Body of pancreas (tissue), 4 donors: ENCODE data around the gene ACER2. TPM values are rescaled to one million over a fixed set of nuclear protein-coding genes. Genes with fewer than 3 reads are reported as not detected.
"Not testable (repeated sequence)": the region's sequence is repeated elsewhere in the genome, so short reads cannot be mapped to it uniquely, and the experiment has no call there.

Experiments used
- ATAC-seq: fragments of 150-250 bp; one replicate; pipeline ENCODE4 v1.9.1; 2016
- DNase-seq, 4 donors: peaks; one replicate each; pipeline ENCODE4 v3.0.0-alpha.2; 2019
- H3K27ac ChIP-seq, 4 donors: fragments of 200-600 bp; sonication (generic); 1 replicate in 3 of 4; 2 replicates in 1 of 4; pipeline versions ENCODE4 v1.5.1 to v1.6.1; 2016 to 2019; ENCODE audit warnings: mild to moderate bottlenecking in 1 of 4, mixed read lengths in 1 of 4, moderate library complexity in 1 of 4
- H3K27me3 ChIP-seq, 2 donors: fragments of 200-600 bp; sonication (generic); one replicate each; pipeline ENCODE4 v1.6.0; 2016; ENCODE audit warnings: mild to moderate bottlenecking in 1 of 2
- H3K36me3 ChIP-seq, 2 donors: fragments of 200-600 bp; sonication (generic); replicated peaks in 1 of 2; 2 replicates each; pipeline ENCODE4 v1.5.1; 2016; ENCODE audit warnings: low read depth in 2 of 2; ENCODE audit not compliant: insufficient read depth in 1 of 2
- H3K4me1 ChIP-seq: fragments of 200-600 bp; sonication (generic); one replicate; pipeline ENCODE4 v1.6.0; 2016
- H3K4me3 ChIP-seq, 2 donors: fragments of 200-600 bp; sonication (generic); 1 replicate in 1 of 2; 2 replicates in 1 of 2; pipeline ENCODE4 v1.5.1; 2016 to 2019
- H3K9me3 ChIP-seq, 3 donors: fragments of 200-600 bp; sonication (generic); 1 replicate in 2 of 3; 2 replicates in 1 of 3; pipeline ENCODE4 v1.5.1; 2016
- POLR2A ChIP-seq, 3 donors: fragments of 450-650 bp; IDR thresholded peaks; one replicate each; pipeline ENCODE4 v1.6.1; 2016; ENCODE audit warnings: antibody characterized with exemption in 3 of 3, mild to moderate bottlenecking in 2 of 3
- WGBS, 2 donors: methylation state at CpG; one replicate each; pipeline ENCODE4 v1.1.5; 2017; 5-methylcytosine and 5-hydroxymethylcytosine counted together
- intact Hi-C: fragments of 100-400 bp; cut with DNase I; formaldehyde crosslinking; loops from one replicate; pipeline ENCODE4 v1.15.1; 2023
- total RNA-seq, 2 donors: library from RNA; depleted of rRNA; stranded (reverse); fragments of >200 nt; gene quantifications; one replicate each; pipeline ENCODE4 v1.1.0, GENCODE V29; 2016
- TF ChIP-seq, protein P1 (sequence below), 7 experiments: fragments of 450-650 bp in 4 of 7; fragments of 200-600 bp in 3 of 7; sonication (generic) in 3 of 7; IDR thresholded peaks; one replicate each; pipeline ENCODE4 v1.5.1; 2016 to 2019; ENCODE audit warnings: antibody characterized with exemption in 7 of 7

Gene ACER2
- total RNA-seq, 2 donors from 2014 or later: 5.3 to 8.0 TPM

DNA sequence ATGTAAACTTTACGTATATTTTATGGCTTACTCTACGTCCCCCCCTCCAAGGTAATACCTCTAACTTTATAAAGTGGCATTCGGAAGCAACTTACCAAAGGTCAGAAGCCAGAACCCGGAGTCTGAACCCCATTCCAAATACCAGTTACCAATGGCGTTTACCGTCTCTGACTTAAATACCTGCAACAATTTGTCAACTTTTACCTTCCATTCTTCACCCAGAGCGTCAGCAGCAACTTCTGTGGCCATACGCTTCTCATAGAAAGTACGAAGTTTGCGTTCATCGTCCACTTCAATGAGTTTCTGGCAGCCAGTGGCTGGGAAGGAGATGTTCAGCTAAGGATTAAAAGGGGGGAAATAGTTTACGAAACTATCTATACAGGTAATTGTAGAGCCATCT, 29.5 kb upstream of the ACER2 start:
- Histone ChIP-seq H3K4me3 (peak overlapping the region; percentile 52 to 64), H3K27ac (peak overlapping the region; percentile 90 to 97 (median 93)), H3K9me3 (no peaks in the 10 kb centered on the region), H3K4me1 (peaks cover 32% of the 10 kb centered on the region), H3K36me3 (peaks cover 17 to 19% of the 10 kb centered on the region in 2 donors), H3K27me3 (no peaks in the 10 kb centered on the region)
- ATAC-seq (no peak), DNase-seq (no peak)
- TF ChIP-seq, protein P1, sequence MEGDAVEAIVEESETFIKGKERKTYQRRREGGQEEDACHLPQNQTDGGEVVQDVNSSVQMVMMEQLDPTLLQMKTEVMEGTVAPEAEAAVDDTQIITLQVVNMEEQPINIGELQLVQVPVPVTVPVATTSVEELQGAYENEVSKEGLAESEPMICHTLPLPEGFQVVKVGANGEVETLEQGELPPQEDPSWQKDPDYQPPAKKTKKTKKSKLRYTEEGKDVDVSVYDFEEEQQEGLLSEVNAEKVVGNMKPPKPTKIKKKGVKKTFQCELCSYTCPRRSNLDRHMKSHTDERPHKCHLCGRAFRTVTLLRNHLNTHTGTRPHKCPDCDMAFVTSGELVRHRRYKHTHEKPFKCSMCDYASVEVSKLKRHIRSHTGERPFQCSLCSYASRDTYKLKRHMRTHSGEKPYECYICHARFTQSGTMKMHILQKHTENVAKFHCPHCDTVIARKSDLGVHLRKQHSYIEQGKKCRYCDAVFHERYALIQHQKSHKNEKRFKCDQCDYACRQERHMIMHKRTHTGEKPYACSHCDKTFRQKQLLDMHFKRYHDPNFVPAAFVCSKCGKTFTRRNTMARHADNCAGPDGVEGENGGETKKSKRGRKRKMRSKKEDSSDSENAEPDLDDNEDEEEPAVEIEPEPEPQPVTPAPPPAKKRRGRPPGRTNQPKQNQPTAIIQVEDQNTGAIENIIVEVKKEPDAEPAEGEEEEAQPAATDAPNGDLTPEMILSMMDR (IDR thresholded peaks at IDR 0.05): no peak
- TF ChIP-seq POLR2A (IDR thresholded peaks at IDR 0.05): no peak
- 4% methylated on average over 12 of the region's 12 CpGs for WGBS, 2 donors
- intact Hi-C loops: no loop called here

DNA sequence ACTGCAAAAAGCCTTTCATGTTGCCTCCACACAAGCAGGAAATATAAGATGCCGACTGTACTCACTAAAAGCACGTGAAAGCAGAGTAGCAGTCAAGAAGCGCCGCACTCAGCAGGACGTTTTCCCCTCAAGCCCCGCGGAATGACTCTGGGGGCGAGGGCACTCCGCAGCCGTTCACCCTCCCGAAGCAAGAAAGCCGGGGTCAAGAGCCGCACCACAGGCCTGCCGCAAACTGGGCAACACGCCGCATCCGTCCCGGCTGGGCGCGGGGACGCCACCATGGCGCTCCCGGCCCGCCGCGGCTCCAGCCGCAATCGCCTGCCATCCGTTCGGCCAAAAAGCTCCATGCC, 29.1 kb upstream of the ACER2 start:
- DNase-seq (peak in 3 of 4 donors; percentile 35 to 41 (median 37)), ATAC-seq (peak; percentile 47)
- 0 to 1% methylated on average over 15 to 30 of the region's 30 CpGs for WGBS, 2 donors
- TF ChIP-seq POLR2A (IDR thresholded peaks at IDR 0.05): no peak
- TF ChIP-seq, protein P1 (IDR thresholded peaks at IDR 0.05): no peak
- Histone ChIP-seq H3K4me1 (peaks cover 32% of the 10 kb centered on the region), H3K9me3 (no peaks in the 10 kb centered on the region), H3K27ac (peak overlapping the region; percentile 90 to 97 (median 93)), H3K27me3 (no peaks in the 10 kb centered on the region), H3K4me3 (peak overlapping the region; percentile 52 to 64), H3K36me3 (peaks cover 14 to 15% of the 10 kb centered on the region in 2 donors)
- intact Hi-C loops: no loop called here

DNA sequence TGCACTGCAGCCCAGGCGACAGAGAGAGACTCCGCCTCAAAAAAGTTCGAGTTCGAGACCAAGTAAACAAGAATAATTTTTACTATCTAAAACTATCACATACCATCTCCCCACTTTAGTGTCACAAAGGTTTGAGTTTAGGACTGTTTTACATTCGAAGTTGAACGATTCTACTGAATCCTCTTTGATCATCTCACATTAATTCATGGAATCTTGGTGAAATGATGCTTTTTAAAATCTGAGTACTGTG, 28.1 kb upstream of the ACER2 start:
- Histone ChIP-seq H3K36me3 (peaks cover 13 to 15% of the 10 kb centered on the region in 2 donors), H3K4me3 (peak overlapping the region; percentile 52 to 64), H3K4me1 (peaks cover 32% of the 10 kb centered on the region), H3K27me3 (no peaks in the 10 kb centered on the region), H3K9me3 (no peaks in the 10 kb centered on the region), H3K27ac (peak overlapping the region; percentile 90 to 97 (median 93))
- intact Hi-C loops: no loop called here
- no peak for ATAC-seq
- 31% methylated on average over 6 of the region's 6 CpGs for WGBS, 2 donors
- no peak for DNase-seq
- TF ChIP-seq POLR2A (IDR thresholded peaks at IDR 0.05): no peak
- TF ChIP-seq, protein P1 (IDR thresholded peaks at IDR 0.05): no peak

DNA sequence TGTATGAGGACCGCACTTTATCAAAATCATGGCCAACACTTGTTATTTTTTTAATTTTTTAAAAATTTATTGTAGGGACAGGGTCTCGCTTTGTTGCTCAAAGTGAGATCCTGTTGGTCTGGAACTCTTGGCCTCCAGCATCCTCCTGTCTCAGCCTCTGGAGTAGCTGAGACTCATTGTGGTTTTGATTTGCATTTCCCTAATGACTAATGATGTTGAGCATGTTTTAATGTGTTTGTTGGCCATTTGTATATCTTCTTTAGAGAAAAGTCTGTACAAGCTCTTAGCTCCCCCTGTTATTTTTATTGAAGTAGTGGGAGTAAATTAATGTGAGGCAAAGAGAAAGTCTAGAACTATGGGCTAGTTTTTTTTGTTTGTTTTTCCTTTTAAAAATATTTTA, 27.2 kb upstream of the ACER2 start:
- intact Hi-C loops: no loop called here
- TF ChIP-seq POLR2A (IDR thresholded peaks at IDR 0.05): no peak
- TF ChIP-seq, protein P1 (IDR thresholded peaks at IDR 0.05): no peak
- WGBS, 2 donors: 90 to 94% methylated on average over 2 of the region's 2 CpGs

DNA sequence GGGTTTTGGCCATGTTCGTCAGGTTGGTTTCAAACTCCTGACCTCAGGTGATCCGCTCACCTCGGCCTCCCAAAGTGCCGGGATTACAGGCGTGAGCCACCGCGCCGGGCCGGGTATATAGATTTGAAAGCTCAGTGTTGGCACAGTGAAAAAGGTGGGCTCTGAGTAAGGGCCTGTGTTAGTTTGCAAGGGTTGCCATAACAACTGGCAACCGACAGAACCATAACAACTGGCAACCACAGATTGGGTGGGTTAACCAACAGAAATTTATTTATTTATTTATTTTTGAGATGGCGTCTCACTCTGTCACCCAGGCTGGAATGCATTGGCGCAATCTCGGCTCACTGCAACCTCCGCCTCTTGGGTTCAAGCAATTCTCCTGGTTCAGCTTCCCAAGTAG, 23.6 kb upstream of the ACER2 start:
- ATAC-seq, H3K27ac ChIP-seq, H3K4me3 ChIP-seq, H3K4me1 ChIP-seq, intact Hi-C loops, H3K27me3 ChIP-seq, H3K36me3 ChIP-seq, H3K9me3 ChIP-seq, DNase-seq: not testable (repeated sequence)
- 95% methylated on average over 14 of the region's 14 CpGs for WGBS, 2 donors

More for the DNA sequence above, 27.2 kb upstream of the ACER2 start:
- no peaks in the 10 kb centered on the region for H3K27me3 ChIP-seq
- ATAC-seq (no peak), DNase-seq (no peak)
- no peaks in the 10 kb centered on the region for H3K9me3 ChIP-seq
- peaks cover 32% of the 10 kb centered on the region for H3K4me1 ChIP-seq
- no peak overlapping the region for H3K27ac ChIP-seq
- no peak overlapping the region for H3K4me3 ChIP-seq
- peaks cover 10 to 13% of the 10 kb centered on the region in 2 donors for H3K36me3 ChIP-seq
